Right atrium auricular region (tissue), 2 donors: ENCODE measurements around the gene BCL2. TPM values are rescaled to one million over a fixed set of nuclear protein-coding genes. Genes with fewer than 3 reads are reported as not detected.

Experiments
- DNase-seq: peaks from one replicate; pipeline ENCODE4 v3.0.0-alpha.2; 2019; ENCODE audit warnings: low spot score
- H3K27ac ChIP-seq, 2 donors: fragments of 200-600 bp; sonication (generic); 1 replicate in 1 of 2; 2 replicates in 1 of 2; pipeline ENCODE4 v1.5.1; 2016 to 2019
- H3K27me3 ChIP-seq, 2 donors: fragments of 200-600 bp; sonication (generic); one replicate each; pipeline versions ENCODE4 v1.5.1 to v1.6.0; 2017 to 2019
- H3K36me3 ChIP-seq: fragments of 200-600 bp; sonication (generic); one replicate; pipeline ENCODE4 v1.5.1; 2016
- H3K4me1 ChIP-seq, 2 donors: fragments of 200-600 bp; sonication (generic); one replicate each; pipeline versions ENCODE4 v1.5.1 to v1.6.0; 2017 to 2019
- H3K4me3 ChIP-seq, 2 donors: fragments of 200-600 bp; sonication (generic); 1 replicate in 1 of 2; 2 replicates in 1 of 2; pipeline ENCODE4 v1.5.1; 2017 to 2019; ENCODE audit warnings: mild to moderate bottlenecking in 1 of 2, moderate library complexity in 1 of 2
- H3K9me3 ChIP-seq, 2 donors: fragments of 200-600 bp; sonication (generic); one replicate each; pipeline ENCODE4 v1.5.1; 2019
- total RNA-seq, 2 donors: library from RNA; depleted of rRNA; stranded (reverse); fragments of >200 nt; gene quantifications; one replicate each; pipeline ENCODE4 v1.1.0, GENCODE V29; 2016
- TF ChIP-seq, protein P1 (sequence below), 2 donors: fragments of 200-600 bp; sonication (generic); IDR thresholded peaks; one replicate each; pipeline ENCODE4 v1.5.1; 2019; ENCODE audit warnings: antibody characterized with exemption in 2 of 2

BCL2 gene
- total RNA-seq, 2 donors from 2014 or later = 6.5 to 8.0 TPM

DNA sequence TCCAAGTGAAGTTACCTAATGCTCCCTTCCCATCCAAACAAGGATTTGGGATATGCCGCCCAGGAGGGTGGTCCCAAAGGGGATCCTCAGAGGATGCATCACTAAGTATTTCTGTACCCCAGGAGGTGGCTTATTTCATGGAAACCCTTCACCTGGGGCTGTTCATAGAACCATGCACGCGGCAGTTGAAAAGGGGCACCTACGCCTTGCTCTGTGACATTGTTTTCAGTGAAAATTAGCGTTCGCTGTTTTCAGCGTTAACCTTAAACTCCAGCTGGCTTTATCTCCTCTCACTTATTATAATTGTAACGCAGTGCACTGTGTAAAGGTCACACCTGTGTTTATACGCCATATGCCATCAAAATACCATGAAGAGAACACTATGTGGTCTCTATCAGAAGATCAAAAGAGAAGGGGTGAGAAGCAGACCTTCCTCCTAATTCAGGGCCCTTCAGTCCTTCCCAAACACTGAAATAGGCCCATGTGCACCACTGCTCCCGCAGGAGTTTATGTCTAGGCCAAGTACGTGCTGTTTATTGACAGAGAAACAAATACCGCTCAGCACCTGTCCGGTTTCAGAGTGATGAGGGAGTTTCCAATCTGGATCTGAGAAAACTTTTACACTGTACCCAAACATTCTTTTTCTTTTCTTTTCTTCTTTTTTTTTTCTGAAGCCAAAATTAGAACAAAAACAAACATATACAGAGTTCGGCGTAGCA is 162.1 kb downstream of the BCL2 start:
- Histone ChIP-seq H3K4me1 (peaks cover 0 to 41% of the 10 kb centered on the region in 2 donors), H3K36me3 (no peaks in the 10 kb centered on the region), H3K9me3 (no peaks in the 10 kb centered on the region), H3K4me3 (no peak overlapping the region), H3K27me3 (no peaks in the 10 kb centered on the region), H3K27ac (no peak overlapping the region)
- TF ChIP-seq, protein P1, sequence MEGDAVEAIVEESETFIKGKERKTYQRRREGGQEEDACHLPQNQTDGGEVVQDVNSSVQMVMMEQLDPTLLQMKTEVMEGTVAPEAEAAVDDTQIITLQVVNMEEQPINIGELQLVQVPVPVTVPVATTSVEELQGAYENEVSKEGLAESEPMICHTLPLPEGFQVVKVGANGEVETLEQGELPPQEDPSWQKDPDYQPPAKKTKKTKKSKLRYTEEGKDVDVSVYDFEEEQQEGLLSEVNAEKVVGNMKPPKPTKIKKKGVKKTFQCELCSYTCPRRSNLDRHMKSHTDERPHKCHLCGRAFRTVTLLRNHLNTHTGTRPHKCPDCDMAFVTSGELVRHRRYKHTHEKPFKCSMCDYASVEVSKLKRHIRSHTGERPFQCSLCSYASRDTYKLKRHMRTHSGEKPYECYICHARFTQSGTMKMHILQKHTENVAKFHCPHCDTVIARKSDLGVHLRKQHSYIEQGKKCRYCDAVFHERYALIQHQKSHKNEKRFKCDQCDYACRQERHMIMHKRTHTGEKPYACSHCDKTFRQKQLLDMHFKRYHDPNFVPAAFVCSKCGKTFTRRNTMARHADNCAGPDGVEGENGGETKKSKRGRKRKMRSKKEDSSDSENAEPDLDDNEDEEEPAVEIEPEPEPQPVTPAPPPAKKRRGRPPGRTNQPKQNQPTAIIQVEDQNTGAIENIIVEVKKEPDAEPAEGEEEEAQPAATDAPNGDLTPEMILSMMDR (IDR thresholded peaks at IDR 0.05) = no peak
- DNase-seq = no peak

DNA sequence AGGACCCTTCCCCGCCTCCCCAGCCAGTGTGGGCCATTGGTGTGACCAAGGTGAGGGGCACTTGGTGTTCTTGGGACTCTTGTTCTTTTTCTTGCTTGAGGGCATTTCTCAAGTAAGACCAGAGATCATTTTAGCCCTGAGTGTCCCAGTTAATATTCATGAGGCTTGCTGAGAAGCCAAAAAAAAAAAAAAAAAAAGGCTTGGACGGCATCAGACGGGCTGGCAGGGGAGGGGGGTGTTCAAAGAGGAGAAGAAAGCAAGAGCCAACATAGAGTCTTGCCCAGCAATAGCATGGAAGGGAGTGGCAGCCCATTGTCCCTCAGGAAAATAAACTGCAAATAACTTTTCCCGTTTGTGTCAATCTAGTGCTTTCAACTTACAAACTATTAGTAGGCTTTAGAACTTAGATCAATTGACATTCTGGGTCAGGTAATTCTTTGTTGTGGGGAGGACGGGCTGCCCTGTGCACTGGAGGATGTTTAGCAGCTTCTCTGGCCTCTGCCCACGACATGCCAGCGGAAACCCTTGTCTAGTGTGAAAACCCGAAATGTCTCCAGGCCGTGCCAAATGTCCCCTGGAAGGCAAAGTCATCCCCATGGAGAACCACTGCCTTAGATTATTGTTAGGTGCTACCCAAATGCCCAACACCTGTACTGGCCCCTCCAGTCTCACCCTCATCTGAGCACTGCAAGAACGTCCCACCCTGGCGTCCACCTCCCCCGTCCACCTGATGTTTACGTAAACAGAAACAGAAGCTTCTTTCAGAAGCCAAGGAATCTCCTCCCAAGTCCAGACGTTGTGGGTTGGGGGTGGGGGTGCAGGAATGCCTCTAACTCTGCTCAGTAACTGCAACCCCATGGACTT is 163.4 kb downstream of the BCL2 start:
- Histone ChIP-seq H3K27me3 (no peaks in the 10 kb centered on the region), H3K9me3 (no peaks in the 10 kb centered on the region), H3K36me3 (no peaks in the 10 kb centered on the region), H3K4me3 (no peak overlapping the region), H3K4me1 (peaks cover 0 to 28% of the 10 kb centered on the region in 2 donors), H3K27ac (no peak overlapping the region)
- TF ChIP-seq, protein P1 (IDR thresholded peaks at IDR 0.05) = no peak
- no peak for DNase-seq

DNA sequence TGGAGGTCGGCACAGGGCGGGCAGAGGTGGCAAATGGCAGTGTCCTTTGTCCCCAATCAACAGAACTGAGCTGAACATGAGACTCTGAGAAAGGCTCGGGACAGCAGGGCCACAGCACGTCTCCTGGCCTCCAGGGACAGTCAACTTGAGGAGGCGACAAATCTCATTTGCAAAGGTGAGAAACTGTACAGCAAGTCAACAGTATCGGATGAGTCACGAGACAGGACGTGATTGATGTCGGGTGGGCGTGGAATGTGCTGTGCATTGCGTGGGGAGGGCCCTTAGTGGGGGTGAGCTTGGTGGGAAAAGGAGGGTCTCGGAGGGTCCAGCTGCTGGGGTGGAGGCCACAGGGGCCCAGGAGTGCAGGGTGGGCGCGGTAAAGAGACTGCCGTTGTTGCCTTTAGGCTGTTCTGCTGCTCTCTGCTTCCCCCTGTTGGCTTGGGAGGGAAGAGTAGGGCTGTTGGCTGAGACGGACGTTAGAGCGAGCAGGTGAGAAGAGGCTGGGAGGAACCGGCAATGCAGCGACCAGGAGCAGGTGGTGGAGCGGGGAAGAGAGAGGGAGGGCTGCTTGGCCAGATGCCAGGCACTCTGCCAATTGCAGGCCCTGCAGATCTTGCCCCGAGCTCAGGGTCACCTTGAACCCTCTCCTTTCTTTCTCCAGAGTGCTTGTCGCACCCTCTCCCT is 164.3 kb downstream of the BCL2 start:
- H3K27ac ChIP-seq = no peak overlapping the region

GRCh38 chr18:63154350-63155152 is 165.0 kb downstream of the BCL2 start:
- Histone ChIP-seq H3K27me3 (no peaks in the 10 kb centered on the region), H3K4me3 (no peak overlapping the region), H3K27ac (no peak overlapping the region), H3K36me3 (no peaks in the 10 kb centered on the region), H3K9me3 (no peaks in the 10 kb centered on the region), H3K4me1 (peaks cover 0 to 17% of the 10 kb centered on the region in 2 donors)
- TF ChIP-seq, protein P1 (IDR thresholded peaks at IDR 0.05) = no peak
- DNase-seq = no peak

More for the DNA sequence above, 164.3 kb downstream of the BCL2 start:
- Histone ChIP-seq H3K4me1 (peaks cover 0 to 20% of the 10 kb centered on the region in 2 donors), H3K27me3 (no peaks in the 10 kb centered on the region), H3K36me3 (no peaks in the 10 kb centered on the region), H3K4me3 (peak overlapping the region; percentile 21 to 39), H3K9me3 (no peaks in the 10 kb centered on the region)
- TF ChIP-seq, protein P1 (IDR thresholded peaks at IDR 0.05) = peak; percentile 76 to 84
- DNase-seq = no peak

- H3K27me3 ChIP-seq = no peaks in the 10 kb centered on the region
- H3K27ac ChIP-seq = no peak overlapping the region
- peaks cover 0 to 32% of the 10 kb centered on the region in 2 donors for H3K4me1 ChIP-seq
- TF ChIP-seq, protein P1 (IDR thresholded peaks at IDR 0.05) = no peak
- no peaks in the 10 kb centered on the region for H3K9me3 ChIP-seq
- no peak for DNase-seq
- no peaks in the 10 kb centered on the region for H3K36me3 ChIP-seq
- H3K4me3 ChIP-seq = no peak overlapping the region
Observed at GRCh38 chr18:63152791-63153190, 166.8 kb downstream of the BCL2 start.
